ENCODE data around the gene KIAA1217.

The KIAA1217 gene

DNA sequence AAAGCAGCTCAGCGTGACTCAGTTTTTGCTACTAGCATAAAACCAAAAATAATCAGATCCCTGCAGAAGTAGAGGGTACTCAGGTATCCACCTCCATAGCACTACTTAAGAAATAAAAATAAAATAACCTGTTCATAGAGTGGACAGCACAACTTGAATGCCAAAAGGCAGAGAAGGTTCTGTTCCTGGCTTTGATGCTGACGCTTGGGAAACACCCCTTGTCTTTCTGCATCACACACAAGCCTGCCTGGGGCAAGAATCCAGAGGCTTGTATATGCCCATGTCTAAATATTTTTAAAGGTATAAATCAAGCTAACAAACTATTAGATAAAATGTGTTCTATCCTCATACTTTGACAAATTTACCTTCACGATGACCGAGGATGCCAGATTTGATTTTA, 207.3 kb downstream of the KIAA1217 start:
- TF ChIP-seq, protein P1, sequence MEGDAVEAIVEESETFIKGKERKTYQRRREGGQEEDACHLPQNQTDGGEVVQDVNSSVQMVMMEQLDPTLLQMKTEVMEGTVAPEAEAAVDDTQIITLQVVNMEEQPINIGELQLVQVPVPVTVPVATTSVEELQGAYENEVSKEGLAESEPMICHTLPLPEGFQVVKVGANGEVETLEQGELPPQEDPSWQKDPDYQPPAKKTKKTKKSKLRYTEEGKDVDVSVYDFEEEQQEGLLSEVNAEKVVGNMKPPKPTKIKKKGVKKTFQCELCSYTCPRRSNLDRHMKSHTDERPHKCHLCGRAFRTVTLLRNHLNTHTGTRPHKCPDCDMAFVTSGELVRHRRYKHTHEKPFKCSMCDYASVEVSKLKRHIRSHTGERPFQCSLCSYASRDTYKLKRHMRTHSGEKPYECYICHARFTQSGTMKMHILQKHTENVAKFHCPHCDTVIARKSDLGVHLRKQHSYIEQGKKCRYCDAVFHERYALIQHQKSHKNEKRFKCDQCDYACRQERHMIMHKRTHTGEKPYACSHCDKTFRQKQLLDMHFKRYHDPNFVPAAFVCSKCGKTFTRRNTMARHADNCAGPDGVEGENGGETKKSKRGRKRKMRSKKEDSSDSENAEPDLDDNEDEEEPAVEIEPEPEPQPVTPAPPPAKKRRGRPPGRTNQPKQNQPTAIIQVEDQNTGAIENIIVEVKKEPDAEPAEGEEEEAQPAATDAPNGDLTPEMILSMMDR (conservative IDR thresholded peaks at IDR 0.05; ENCODE audit: low read depth, low read length), result no peak
- Histone ChIP-seq H2AFZ (ENCODE audit: low read depth) (no peak overlapping the region), H3K9ac (no peak overlapping the region), H4K20me1 (ENCODE audit: insufficient read depth) (no peaks in the 10 kb centered on the region), H3K4me1 (ENCODE audit: low read depth, poor library complexity, severe bottlenecking) (no peaks in the 10 kb centered on the region), H3K4me3 (IDR thresholded peaks at IDR 0.05; ENCODE audit: insufficient read depth, low read depth, low read length) (no peak overlapping the region), H3K79me2 (ENCODE audit: insufficient read depth, low read depth) (no peaks in the 10 kb centered on the region), H3K27ac (no peak overlapping the region), H3K36me3 (ENCODE audit: insufficient read depth) (no peaks in the 10 kb centered on the region), H3K27me3 (ENCODE audit: insufficient read depth, low read depth) (no peaks in the 10 kb centered on the region), H3K4me2 (no peak overlapping the region)

DNA sequence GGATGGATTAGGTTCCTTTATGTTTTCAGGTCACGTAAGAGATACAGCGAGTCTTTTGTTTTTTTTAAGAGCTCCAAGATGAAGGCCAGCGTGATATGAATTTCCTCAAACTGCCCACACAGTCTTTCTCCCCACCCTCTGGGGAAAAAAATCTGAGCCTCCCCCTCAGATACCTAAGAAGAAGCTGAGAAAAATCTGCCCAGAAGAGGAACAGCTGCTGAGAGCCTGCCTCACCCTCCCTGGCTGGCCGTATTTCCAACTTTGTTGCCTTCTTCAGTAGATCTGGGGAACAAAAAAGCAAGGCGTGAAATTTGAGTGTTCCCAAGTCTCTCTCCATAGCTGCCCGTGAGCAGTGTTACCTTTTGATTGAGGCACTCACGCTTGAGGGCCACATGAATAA, 208.1 kb downstream of the KIAA1217 start:
- TF ChIP-seq, protein P1 (conservative IDR thresholded peaks at IDR 0.05; ENCODE audit: low read depth, low read length), result no peak

DNA sequence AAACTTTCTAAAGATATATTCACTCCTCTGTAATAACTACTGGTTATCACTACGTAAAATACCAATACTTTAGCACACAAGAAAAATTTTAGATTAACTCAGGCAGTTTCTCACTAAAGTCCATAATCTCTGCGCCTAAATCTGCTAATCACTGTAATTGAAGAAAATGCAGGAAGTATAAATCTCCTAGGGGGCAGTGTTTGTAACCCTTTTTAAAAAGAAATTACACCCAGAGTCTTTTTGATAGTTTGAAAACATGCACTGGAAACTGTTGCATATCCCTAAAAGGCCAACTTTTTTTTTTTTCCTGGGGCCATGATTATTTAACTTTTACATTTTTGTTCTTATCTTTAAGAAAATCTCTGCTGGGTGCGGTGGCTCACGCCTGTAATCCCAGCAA, 209.6 kb downstream of the KIAA1217 start:
- no peak overlapping the region for H3K9ac ChIP-seq
- H3K27ac ChIP-seq, result no peak overlapping the region
- no peak overlapping the region for H3K4me2 ChIP-seq
- no peaks in the 10 kb centered on the region for H3K4me1 ChIP-seq (ENCODE audit: low read depth, poor library complexity, severe bottlenecking)
- no peak overlapping the region for H2AFZ ChIP-seq (ENCODE audit: low read depth)
- H3K4me3 ChIP-seq (IDR thresholded peaks at IDR 0.05; ENCODE audit: insufficient read depth, low read depth, low read length), result no peak overlapping the region
- H3K27me3 ChIP-seq (ENCODE audit: insufficient read depth, low read depth), result no peaks in the 10 kb centered on the region
- TF ChIP-seq, protein P1 (conservative IDR thresholded peaks at IDR 0.05; ENCODE audit: low read depth, low read length), result no peak; the same call in 1 of the 2 replicates
- H4K20me1 ChIP-seq (ENCODE audit: insufficient read depth), result no peaks in the 10 kb centered on the region
- H3K36me3 ChIP-seq (ENCODE audit: insufficient read depth), result no peaks in the 10 kb centered on the region
- H3K79me2 ChIP-seq (ENCODE audit: insufficient read depth, low read depth), result no peaks in the 10 kb centered on the region

More for the DNA sequence above, 208.1 kb downstream of the KIAA1217 start:
- Histone ChIP-seq H4K20me1 (ENCODE audit: insufficient read depth) (no peaks in the 10 kb centered on the region), H3K36me3 (ENCODE audit: insufficient read depth) (no peaks in the 10 kb centered on the region), H3K27me3 (ENCODE audit: insufficient read depth, low read depth) (no peaks in the 10 kb centered on the region), H3K4me2 (no peak overlapping the region), H2AFZ (ENCODE audit: low read depth) (no peak overlapping the region), H3K9ac (no peak overlapping the region), H3K4me1 (ENCODE audit: low read depth, poor library complexity, severe bottlenecking) (no peaks in the 10 kb centered on the region), H3K27ac (no peak overlapping the region), H3K4me3 (IDR thresholded peaks at IDR 0.05; ENCODE audit: insufficient read depth, low read depth, low read length) (no peak overlapping the region), H3K79me2 (ENCODE audit: insufficient read depth, low read depth) (no peaks in the 10 kb centered on the region)

DNA sequence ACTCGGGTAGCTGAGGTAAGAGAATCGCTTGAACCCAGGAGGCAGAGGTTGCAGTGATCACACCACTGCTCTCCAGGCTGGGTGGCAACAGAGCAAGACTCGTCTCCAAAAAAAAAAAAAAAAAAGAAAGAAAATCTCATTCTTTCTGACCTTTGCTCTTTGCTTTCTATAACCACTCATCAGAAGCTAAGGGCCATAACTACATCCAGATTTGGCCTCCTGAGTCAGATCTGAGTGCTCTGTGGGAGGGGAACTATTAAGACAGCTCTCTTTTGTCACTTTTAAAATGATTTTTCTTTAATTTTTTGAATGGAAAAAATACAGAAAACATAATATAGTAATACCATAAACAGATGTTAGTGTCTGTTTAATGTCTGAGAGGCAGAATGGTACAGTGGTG, 210.1 kb downstream of the KIAA1217 start:
- no peak overlapping the region for H3K9ac ChIP-seq
- no peak overlapping the region for H3K27ac ChIP-seq
- H3K4me2 ChIP-seq, result no peak overlapping the region
- TF ChIP-seq, protein P1 (conservative IDR thresholded peaks at IDR 0.05; ENCODE audit: low read depth, low read length), result no peak
- H3K4me3 ChIP-seq (IDR thresholded peaks at IDR 0.05; ENCODE audit: insufficient read depth, low read depth, low read length), result no peak overlapping the region
- no peaks in the 10 kb centered on the region for H4K20me1 ChIP-seq (ENCODE audit: insufficient read depth)
- H2AFZ ChIP-seq (ENCODE audit: low read depth), result no peak overlapping the region
- H3K36me3 ChIP-seq (ENCODE audit: insufficient read depth), result no peaks in the 10 kb centered on the region
- H3K79me2 ChIP-seq (ENCODE audit: insufficient read depth, low read depth), result no peaks in the 10 kb centered on the region
- no peaks in the 10 kb centered on the region for H3K4me1 ChIP-seq (ENCODE audit: low read depth, poor library complexity, severe bottlenecking)
- no peaks in the 10 kb centered on the region for H3K27me3 ChIP-seq (ENCODE audit: insufficient read depth, low read depth)

Measured in KMS-11 (cell line).